Cerebellar nuclear complex (tissue), 1 donor: ENCODE data around the gene NEMP1.
"Not testable (repeated sequence)": the region's sequence is repeated elsewhere in the genome, so short reads cannot be mapped to it uniquely, and the experiment has no call there.

Source experiments
- DNase-seq, 2 experiments: peaks; one replicate each; lab custom pipeline; 2025; lab: John Stamatoyannopoulos, UW

NEMP1 gene

DNA sequence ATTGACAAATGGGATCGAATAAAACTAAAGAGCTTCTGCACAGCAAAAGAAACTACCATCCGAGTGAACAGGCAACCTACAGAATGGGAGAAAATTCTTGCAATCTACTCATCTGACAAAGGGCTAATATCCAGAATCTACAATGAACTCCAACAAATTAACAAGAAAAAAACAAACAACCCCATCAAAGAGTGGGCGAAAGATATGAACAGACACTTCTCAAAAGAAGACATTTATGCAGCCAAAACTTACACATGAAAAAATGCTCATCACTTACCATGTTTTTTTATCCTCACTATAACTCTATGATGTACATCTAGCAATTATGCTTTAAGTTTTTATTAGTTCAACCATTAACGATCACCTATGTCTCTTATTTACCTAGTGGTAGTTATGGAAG lies 24.7 kb downstream of the NEMP1 start:
- not testable (repeated sequence) for DNase-seq

DNA sequence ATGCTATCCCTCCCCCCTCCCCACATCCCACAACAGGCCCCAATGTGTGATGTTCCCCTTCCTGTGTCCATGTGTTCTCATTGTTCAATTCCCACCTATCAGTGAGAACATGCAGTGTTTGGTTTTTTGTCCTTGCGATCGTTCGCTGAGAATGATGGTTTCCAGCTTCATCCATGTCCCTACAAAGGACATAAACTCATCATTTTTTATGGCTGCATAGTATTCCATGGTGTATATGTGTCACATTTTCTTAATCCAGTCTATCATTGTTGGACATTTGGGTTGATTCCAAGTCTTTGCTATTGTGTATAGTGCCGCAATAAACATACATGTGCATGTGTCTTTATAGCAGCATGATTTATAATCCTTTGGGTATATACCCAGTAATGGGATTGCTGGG lies 25.4 kb downstream of the NEMP1 start:
- not testable (repeated sequence) for DNase-seq

GRCh38 chr12:57051011-57051410 lies 27.6 kb downstream of the NEMP1 start:
- no peak for DNase-seq

DNA sequence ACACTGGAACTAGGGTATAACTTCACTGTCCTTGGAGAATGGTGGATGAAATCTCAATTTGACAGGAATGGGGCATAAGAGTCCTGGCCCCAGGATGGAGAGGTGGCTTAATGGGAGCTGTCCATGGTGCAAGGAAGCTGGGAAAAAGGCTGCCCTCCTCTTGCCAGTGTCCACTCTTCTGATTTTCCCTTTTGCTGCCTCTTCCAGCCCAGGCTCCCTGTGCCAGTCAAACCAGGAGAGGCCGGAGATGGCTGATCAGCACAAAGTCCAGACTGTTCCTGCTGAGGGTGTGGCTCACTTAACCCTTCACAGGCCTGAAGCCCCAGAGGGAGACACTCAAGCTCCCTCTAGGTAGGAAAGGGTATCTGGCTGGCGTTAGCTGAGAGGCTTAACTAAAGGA lies 28.7 kb downstream of the NEMP1 start, which contains the start of gene MYO1A:
Gene MYO1A (minus strand): TSS at position 240 of the 400 bp plus-strand sequence. CDS start 1,806 bp downstream, outside the sequence.
- DNase-seq, result no peak

- DNase-seq, result no peak
These were observed 29.5 kb downstream of the NEMP1 start for GRCh38 chr12:57049119-57049446.

DNA sequence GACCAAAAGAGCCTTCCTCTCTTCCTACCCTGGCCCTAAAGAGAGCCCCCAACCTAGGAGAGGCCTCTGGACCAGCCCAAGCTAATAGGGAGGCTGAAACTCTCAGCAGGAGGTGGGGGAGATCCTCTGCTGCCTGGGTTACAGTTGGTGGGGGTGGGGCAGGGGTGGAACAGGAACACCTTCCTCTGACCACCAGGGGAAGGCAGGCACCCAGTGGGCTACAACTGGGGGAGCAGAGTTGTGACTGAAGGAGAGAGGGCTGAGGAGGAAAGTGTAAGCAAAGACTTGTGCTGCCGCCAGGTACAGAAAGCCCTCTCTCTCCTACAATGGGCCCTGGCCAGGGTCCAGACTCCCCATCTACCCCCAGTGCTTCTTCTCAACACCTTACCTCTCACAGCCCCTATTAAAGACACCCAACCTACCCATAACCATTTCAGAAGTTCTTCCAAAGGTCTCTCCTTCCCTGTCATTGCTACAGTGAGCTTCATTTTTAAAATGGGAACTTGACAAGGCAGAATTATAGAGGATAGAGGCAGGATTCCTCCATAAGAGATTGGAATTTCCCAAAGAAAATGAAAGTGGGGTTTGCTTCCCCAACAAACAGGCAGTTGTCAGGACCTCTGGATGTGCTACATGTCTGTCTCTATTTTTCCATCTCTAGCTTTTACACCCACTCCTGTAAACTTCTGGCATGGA lies 30.0 kb downstream of the NEMP1 start:
- DNase-seq, result no peak

DNA sequence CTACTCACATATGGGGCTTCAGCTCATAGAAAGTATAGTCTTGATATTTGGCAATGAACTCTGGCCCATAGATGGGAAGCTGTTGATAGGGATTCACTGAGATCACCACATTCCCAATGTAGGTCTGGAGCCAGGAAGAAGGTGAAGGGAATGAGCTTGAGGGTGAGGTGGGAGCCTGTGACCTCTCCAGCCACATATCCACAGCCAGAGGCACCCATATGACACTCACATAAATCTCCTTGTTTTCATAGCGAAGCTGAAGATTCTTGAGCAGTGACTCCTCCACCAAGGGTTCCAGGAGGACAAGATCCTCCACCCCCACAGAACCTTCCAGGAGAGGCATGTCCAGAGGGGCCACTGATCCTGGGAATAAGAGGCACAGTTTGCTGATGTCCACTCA lies 30.6 kb downstream of the NEMP1 start:
- DNase-seq, result no peak

DNA sequence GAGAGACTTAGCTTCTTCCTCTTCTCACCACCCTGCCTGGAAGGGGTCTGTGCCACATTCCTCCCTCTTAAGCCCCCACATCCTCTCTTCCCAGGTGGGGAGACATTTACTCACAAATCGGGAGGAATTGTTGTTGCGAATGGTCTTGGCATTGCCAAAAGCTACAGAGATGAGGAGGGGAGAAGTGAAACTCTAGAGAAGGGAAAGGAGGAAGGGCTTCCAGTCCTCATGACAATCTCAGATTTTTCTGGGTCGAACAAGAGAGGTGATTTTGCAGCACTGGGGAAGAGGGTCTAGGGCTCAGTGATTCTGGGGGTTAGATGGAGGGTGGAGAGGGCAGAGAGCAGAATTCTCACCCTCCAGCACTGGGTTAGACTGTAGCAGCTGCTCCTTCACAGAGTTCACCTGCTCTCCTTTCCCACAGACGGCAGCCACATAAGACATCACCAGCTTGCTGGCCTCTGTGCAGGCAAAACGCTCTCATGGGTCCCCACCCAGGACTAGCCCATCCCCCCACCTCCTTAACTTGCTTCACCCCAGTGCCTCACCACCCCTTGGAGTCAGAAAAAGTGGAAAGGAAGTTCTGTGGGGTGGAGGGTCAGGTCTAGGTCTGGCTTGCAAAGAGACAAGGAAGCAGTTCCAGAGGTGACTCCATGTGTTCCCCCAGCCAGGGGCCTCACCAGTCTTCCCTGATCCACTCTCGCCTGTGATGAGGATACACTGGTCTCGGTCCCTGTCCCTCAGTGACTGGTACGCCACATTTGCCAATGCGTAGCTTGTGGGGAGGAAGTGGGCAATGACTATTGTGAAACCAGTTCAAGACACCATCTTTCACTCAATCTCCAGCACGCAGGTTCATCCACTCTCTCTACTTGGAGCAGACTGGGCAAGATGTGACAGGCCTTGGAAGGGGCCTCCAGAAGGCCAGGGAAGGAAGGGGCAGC lies 31.4 kb downstream of the NEMP1 start:
- DNase-seq, result no peak

- DNase-seq, result no peak
These were observed 32.4 kb downstream of the NEMP1 start for GRCh38 chr12:57046086-57046791.

DNA sequence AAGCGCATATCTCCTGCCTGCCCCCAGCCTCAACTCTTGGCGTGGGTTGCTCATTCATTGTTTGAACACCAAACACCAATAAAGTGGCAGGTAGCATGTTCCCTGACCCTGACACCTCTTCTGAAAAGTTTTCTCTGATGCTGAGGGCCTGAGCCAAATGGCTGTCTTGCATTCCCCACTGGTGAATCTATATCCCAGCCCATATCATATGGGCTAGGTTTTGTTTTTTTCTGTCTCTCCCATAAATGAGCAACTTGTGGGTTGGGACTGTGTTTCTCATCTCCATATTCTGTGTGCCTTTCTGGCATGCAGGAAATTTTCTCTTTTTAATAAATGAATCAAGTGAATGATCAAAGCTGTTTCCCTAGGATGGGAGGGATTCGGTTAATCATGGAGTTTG lies 33.7 kb downstream of the NEMP1 start:
- no peak for DNase-seq

- no peak for DNase-seq
These were observed 34.1 kb downstream of the NEMP1 start for GRCh38 chr12:57044468-57044867.

DNA sequence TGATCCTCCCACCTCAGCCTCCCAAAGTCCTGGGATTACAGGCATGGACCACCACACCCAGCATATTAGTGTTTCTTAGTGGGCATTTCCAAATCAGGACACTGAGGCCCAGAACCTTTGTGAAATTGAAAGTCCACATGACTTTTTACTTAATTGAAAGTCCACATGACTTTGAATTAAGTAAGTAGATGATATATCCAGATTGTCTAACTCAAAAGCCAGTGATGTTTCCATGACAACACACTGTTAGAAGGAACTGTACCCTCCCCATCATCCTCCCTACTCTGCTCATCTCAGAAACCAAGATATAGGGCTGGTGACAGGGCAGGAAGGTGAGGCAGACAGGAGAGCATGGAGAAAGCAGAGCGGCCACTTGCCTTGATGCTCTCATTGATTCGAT lies 35.9 kb downstream of the NEMP1 start:
- DNase-seq, result no peak

DNA sequence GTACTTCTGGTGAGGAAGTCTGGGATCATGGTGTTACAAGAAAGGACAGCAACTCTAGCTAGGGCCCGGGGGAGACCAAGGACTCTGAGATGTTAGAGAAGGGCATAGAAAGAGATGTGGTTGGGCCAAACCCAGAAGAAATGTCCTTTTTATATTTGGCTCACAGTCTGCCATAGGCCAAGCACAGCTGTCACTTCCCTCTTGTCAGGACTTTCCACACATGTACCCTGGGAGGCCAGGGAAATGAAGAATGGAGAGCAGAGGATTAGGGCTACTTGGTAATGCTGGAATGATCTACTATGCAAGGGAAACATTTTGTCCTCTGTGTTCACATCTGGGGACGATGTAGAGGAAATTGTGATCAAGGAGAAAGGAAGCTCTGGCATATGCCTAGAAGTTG lies 37.8 kb downstream of the NEMP1 start:
- DNase-seq, result no peak

GRCh38 chr12:57040211-57040610 lies 38.4 kb downstream of the NEMP1 start:
- DNase-seq, result no peak

GRCh38 chr12:57039016-57039798 lies 39.4 kb downstream of the NEMP1 start:
- DNase-seq, result no peak

GRCh38 chr12:57037264-57037663 lies 41.3 kb downstream of the NEMP1 start:
- DNase-seq, result no peak

- DNase-seq, result no peak
These were observed 45.2 kb downstream of the NEMP1 start for GRCh38 chr12:57033431-57033830.

- DNase-seq, result no peak
These were observed 46.8 kb downstream of the NEMP1 start for GRCh38 chr12:57031789-57032188.

GRCh38 chr12:57031138-57031725 lies 47.4 kb downstream of the NEMP1 start:
- DNase-seq, result no peak

DNA sequence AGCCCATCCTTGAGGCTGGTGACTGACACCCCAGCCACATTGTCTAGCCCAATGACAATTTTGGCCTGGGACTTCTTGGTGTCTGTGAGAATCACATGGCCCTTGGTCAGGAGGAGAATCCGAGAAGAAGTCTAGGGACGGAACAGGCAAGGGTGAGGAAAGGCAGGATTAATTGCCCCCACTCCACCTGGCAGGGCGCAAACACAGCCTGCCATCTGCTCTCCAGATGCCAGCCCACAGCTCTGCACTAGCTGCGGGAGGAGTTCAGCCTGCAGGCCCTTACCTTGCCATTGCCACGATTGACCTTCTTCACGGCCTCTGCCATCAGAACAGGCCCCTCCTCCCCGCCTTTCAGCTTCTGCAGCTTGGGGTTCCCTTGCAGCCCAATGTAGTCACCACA lies 49.1 kb downstream of the NEMP1 start:
- no peak for DNase-seq

DNA sequence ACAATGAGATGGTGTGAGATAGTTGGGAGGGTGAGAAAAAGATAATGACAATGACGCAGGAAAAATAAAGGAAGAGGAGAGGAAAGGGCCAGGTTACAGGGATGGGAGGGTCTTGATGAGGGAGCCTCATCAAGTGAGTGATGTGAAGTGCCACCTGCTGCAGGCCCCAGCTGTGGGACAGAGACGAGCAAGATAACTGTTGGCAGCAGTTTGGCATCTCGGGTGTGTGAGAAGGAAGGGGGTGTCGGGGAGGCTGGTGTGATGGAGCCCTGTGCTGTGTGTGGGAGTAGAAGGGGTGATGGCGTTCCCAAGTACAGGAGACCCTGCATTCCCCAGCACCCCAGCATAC lies 50.8 kb downstream of the NEMP1 start:
- no peak for DNase-seq
